Karpas-422 (cell line): Measurements from ENCODE around the gene CD1C. TPM values are rescaled to one million over a fixed set of nuclear protein-coding genes. Genes with fewer than 3 reads are reported as not detected.
A peak's percentile ranks its signal among the peaks of the same experiment; 100 is the strongest.

Experiments
- DNase-seq: peaks from one replicate; pipeline ENCODE4 v3.0.0-alpha.2; 2015
- H2AFZ ChIP-seq: fragments of 200-600 bp; sonication (generic); 2 replicates; pipeline ENCODE4 v1.6.1; 2014; ENCODE audit warnings: antibody characterized with exemption, low read length, mixed read lengths
- H3K27ac ChIP-seq: fragments of 200-600 bp; sonication (generic); 2 replicates; pipeline ENCODE4 v1.5.1; 2014; ENCODE audit warnings: mild to moderate bottlenecking, low read length, moderate library complexity
- H3K27me3 ChIP-seq: fragments of 200-600 bp; sonication (generic); 2 replicates; pipeline ENCODE4 v1.6.1; 2014; ENCODE audit warnings: low read length, mixed read lengths
- H3K36me3 ChIP-seq: fragments of 200-600 bp; sonication (generic); 2 replicates; pipeline ENCODE4 v1.6.1; 2014; ENCODE audit warnings: low read length, mixed read lengths; ENCODE audit not compliant: insufficient read depth
- H3K4me1 ChIP-seq: fragments of 200-600 bp; sonication (generic); 2 replicates; pipeline ENCODE4 v1.6.1; 2014; ENCODE audit warnings: mild to moderate bottlenecking, low read length, mixed read lengths
- H3K4me2 ChIP-seq: fragments of 200-600 bp; sonication (generic); 2 replicates; pipeline ENCODE4 v1.6.1; 2014; ENCODE audit warnings: low read length, low read depth, mild to moderate bottlenecking; ENCODE audit not compliant: poor library complexity, severe bottlenecking
- H3K4me3 ChIP-seq: fragments of 200-600 bp; sonication (generic); 2 replicates; pipeline ENCODE4 v1.5.1; 2014; ENCODE audit warnings: mild to moderate bottlenecking, antibody characterized with exemption, low read length, mixed read lengths
- H3K79me2 ChIP-seq: fragments of 200-600 bp; sonication (generic); 2 replicates; pipeline ENCODE4 v1.6.1; 2014; ENCODE audit warnings: mild to moderate bottlenecking, low read length, mixed read lengths
- H3K9ac ChIP-seq: fragments of 200-600 bp; sonication (generic); 2 replicates; pipeline ENCODE4 v1.6.0; 2014; ENCODE audit warnings: low read length
- H3K9me2 ChIP-seq: fragments of 200-600 bp; sonication (generic), shearing (Covaris generic); replicated peaks from 2 replicates; pipeline ENCODE4 v1.6.0; 2014; ENCODE audit warnings: mild to moderate bottlenecking, low read length, moderate library complexity; ENCODE audit not compliant: insufficient read depth
- H3K9me3 ChIP-seq: fragments of 300-700, 200-600 bp; sonication (generic); 2 replicates; pipeline ENCODE4 v1.6.1; 2014; ENCODE audit warnings: low read length, mixed read lengths
- H4K20me1 ChIP-seq: fragments of 200-600 bp; sonication (generic); 2 replicates; pipeline ENCODE4 v1.6.1; 2014; ENCODE audit warnings: mild to moderate bottlenecking, antibody characterized with exemption, low read length, low read depth; ENCODE audit not compliant: insufficient read depth
- total RNA-seq: library from RNA; depleted of rRNA; stranded (reverse); fragments of >200 nt; shearing (Covaris generic); gene quantifications from 2 replicates; pipeline ENCODE4 v1.2.3, GENCODE V29; 2014; ENCODE audit warnings: low replicate concordance

CD1C gene
- total RNA-seq, 1 experiment from 2014 or later, result 60.1 TPM

- Histone ChIP-seq H3K36me3 (no peaks in the 10 kb centered on the region), H3K4me2 (peak overlapping the region; percentile 74), H3K9ac (peak overlapping the region; percentile 57), H4K20me1 (no peaks in the 10 kb centered on the region), H3K4me3 (peak overlapping the region; percentile 59), H3K27ac (peak overlapping the region; percentile 59), H3K9me3 (no peaks in the 10 kb centered on the region), H3K4me1 (peaks cover 62% of the 10 kb centered on the region), H3K79me2 (no peaks in the 10 kb centered on the region), H3K9me2 (no peaks in the 10 kb centered on the region), H3K27me3 (no peaks in the 10 kb centered on the region), H2AFZ (peak overlapping the region; percentile 52; the same call in 1 of the 2 replicates)
- peak; percentile 54 for DNase-seq
Measured at GRCh38 chr1:158290321-158290844, 660 bp downstream of the CD1C start.

- DNase-seq, result no peak
- H3K9ac ChIP-seq, result no peak overlapping the region
- no peaks in the 10 kb centered on the region for H4K20me1 ChIP-seq
- no peak overlapping the region for H3K4me2 ChIP-seq
- no peaks in the 10 kb centered on the region for H3K36me3 ChIP-seq
- H3K9me2 ChIP-seq, result no peaks in the 10 kb centered on the region
- peaks cover 8% of the 10 kb centered on the region for H3K4me1 ChIP-seq
- H3K27ac ChIP-seq, result no peak overlapping the region
- H3K27me3 ChIP-seq, result no peaks in the 10 kb centered on the region
- H2AFZ ChIP-seq, result no peak overlapping the region
- H3K9me3 ChIP-seq, result no peaks in the 10 kb centered on the region
- H3K79me2 ChIP-seq, result no peaks in the 10 kb centered on the region
- H3K4me3 ChIP-seq, result no peak overlapping the region
Measured at GRCh38 chr1:158295791-158296190, 6.1 kb downstream of the CD1C start.

GRCh38 chr1:158310623-158311022 is 20.9 kb downstream of the CD1C start:
- H3K36me3 ChIP-seq, result no peaks in the 10 kb centered on the region
- peaks cover 15% of the 10 kb centered on the region for H3K4me1 ChIP-seq
- no peaks in the 10 kb centered on the region for H4K20me1 ChIP-seq
- no peak overlapping the region for H2AFZ ChIP-seq
- H3K27ac ChIP-seq, result no peak overlapping the region
- H3K4me3 ChIP-seq, result no peak overlapping the region
- no peaks in the 10 kb centered on the region for H3K79me2 ChIP-seq
- peak; percentile 56 for DNase-seq
- no peaks in the 10 kb centered on the region for H3K9me3 ChIP-seq
- peak overlapping the region; percentile 48 for H3K4me2 ChIP-seq
- H3K27me3 ChIP-seq, result no peaks in the 10 kb centered on the region
- H3K9me2 ChIP-seq, result no peaks in the 10 kb centered on the region
- no peak overlapping the region for H3K9ac ChIP-seq

GRCh38 chr1:158311066-158311465 is 21.3 kb downstream of the CD1C start:
- Histone ChIP-seq H3K9ac (no peak overlapping the region), H3K4me2 (peak overlapping the region; percentile 48), H3K79me2 (no peaks in the 10 kb centered on the region), H3K27ac (no peak overlapping the region), H3K4me3 (no peak overlapping the region), H3K36me3 (no peaks in the 10 kb centered on the region), H3K4me1 (peaks cover 15% of the 10 kb centered on the region), H3K9me3 (no peaks in the 10 kb centered on the region), H2AFZ (no peak overlapping the region), H3K27me3 (no peaks in the 10 kb centered on the region), H4K20me1 (no peaks in the 10 kb centered on the region), H3K9me2 (no peaks in the 10 kb centered on the region)
- DNase-seq, result no peak

GRCh38 chr1:158323866-158324265 is 34.1 kb downstream of the CD1C start:
- Histone ChIP-seq H3K79me2 (no peaks in the 10 kb centered on the region), H3K9me2 (no peaks in the 10 kb centered on the region), H3K27ac (no peak overlapping the region), H3K9ac (no peak overlapping the region), H3K9me3 (no peaks in the 10 kb centered on the region), H3K36me3 (no peaks in the 10 kb centered on the region), H2AFZ (no peak overlapping the region), H4K20me1 (no peaks in the 10 kb centered on the region), H3K4me2 (no peak overlapping the region), H3K4me3 (no peak overlapping the region), H3K4me1 (no peaks in the 10 kb centered on the region), H3K27me3 (no peaks in the 10 kb centered on the region)
- no peak for DNase-seq

GRCh38 chr1:158324395-158324794 is 34.7 kb downstream of the CD1C start:
- Histone ChIP-seq H3K9me2 (no peaks in the 10 kb centered on the region), H4K20me1 (no peaks in the 10 kb centered on the region), H3K79me2 (no peaks in the 10 kb centered on the region), H3K36me3 (no peaks in the 10 kb centered on the region), H3K4me2 (no peak overlapping the region), H3K9ac (no peak overlapping the region), H3K4me1 (no peaks in the 10 kb centered on the region), H3K27me3 (no peaks in the 10 kb centered on the region), H2AFZ (no peak overlapping the region), H3K4me3 (no peak overlapping the region), H3K9me3 (no peaks in the 10 kb centered on the region), H3K27ac (no peak overlapping the region)
- DNase-seq, result no peak

GRCh38 chr1:158327481-158327880 is 37.8 kb downstream of the CD1C start:
- H3K9me2 ChIP-seq, result no peaks in the 10 kb centered on the region
- no peaks in the 10 kb centered on the region for H4K20me1 ChIP-seq
- no peaks in the 10 kb centered on the region for H3K9me3 ChIP-seq
- no peaks in the 10 kb centered on the region for H3K36me3 ChIP-seq
- no peaks in the 10 kb centered on the region for H3K4me1 ChIP-seq
- H3K4me2 ChIP-seq, result no peak overlapping the region
- H3K9ac ChIP-seq, result no peak overlapping the region
- H3K27me3 ChIP-seq, result no peaks in the 10 kb centered on the region
- H3K27ac ChIP-seq, result no peak overlapping the region
- H2AFZ ChIP-seq, result no peak overlapping the region
- no peak for DNase-seq
- no peak overlapping the region for H3K4me3 ChIP-seq
- no peaks in the 10 kb centered on the region for H3K79me2 ChIP-seq

GRCh38 chr1:158328426-158328825 is 38.7 kb downstream of the CD1C start:
- Histone ChIP-seq H3K4me3 (no peak overlapping the region), H3K4me2 (no peak overlapping the region), H3K9me2 (no peaks in the 10 kb centered on the region), H3K9me3 (no peaks in the 10 kb centered on the region), H3K36me3 (no peaks in the 10 kb centered on the region), H4K20me1 (no peaks in the 10 kb centered on the region), H3K27ac (no peak overlapping the region), H3K27me3 (no peaks in the 10 kb centered on the region), H2AFZ (no peak overlapping the region), H3K4me1 (no peaks in the 10 kb centered on the region), H3K9ac (no peak overlapping the region), H3K79me2 (no peaks in the 10 kb centered on the region)
- no peak for DNase-seq

GRCh38 chr1:158329300-158329699 is 39.6 kb downstream of the CD1C start:
- Histone ChIP-seq H3K27ac (no peak overlapping the region), H3K4me2 (no peak overlapping the region), H3K4me3 (no peak overlapping the region), H4K20me1 (no peaks in the 10 kb centered on the region), H3K79me2 (no peaks in the 10 kb centered on the region), H3K4me1 (no peaks in the 10 kb centered on the region), H2AFZ (no peak overlapping the region), H3K9ac (no peak overlapping the region), H3K9me3 (no peaks in the 10 kb centered on the region), H3K27me3 (no peaks in the 10 kb centered on the region), H3K9me2 (no peaks in the 10 kb centered on the region), H3K36me3 (no peaks in the 10 kb centered on the region)
- DNase-seq, result no peak
